Activated CD4-positive, CD25-positive, alpha-beta regulatory T cell (primary cell): ENCODE data around the gene NHSL1.

Experiments
- DNase-seq, 4 experiments: peaks; one replicate each; lab custom pipeline; 2025; lab: John Stamatoyannopoulos, UW

Gene NHSL1

DNA sequence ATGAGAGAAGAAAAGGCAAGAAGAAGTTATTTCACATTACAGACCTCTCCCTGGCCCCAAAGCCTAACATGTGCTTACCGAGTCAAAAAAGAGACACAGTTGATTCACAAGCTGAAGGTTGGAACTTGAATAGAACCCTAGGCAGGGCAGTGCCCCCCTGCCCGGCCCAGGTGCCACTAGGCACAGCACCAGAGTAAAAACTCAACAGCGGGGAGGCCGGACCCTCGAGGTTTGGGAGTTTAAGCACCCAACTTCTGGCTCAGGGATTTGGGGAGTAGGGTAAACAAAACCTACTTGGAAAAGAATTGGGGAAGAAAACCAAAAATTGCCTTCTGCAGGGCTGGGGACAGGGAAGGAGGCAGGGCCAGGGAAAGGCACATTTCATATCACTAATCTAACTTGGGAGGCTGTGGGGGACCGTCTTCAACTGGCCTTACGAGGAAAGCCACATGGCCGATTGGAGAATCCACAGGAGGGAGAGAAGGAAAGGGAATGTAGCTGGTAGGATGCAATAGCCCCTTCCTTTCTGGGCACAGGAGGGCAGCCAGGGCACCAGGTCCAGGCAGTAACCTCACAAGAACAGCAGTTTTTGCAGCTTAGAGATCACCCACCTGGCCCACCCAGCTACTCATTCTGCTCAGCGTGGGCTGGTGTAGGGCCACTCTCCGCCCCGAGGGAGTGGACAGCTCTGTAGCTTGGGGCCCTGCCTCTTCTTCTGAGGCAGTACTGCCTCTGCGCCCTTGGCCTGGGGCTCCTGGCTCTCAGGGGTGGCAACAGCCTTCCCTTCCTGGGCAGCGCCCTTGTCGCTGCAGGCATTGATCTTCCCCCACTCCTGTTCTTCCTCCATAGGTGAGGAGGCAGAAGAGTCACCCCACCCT is 97.1 kb downstream of the NHSL1 start:
- no peak for DNase-seq

DNA sequence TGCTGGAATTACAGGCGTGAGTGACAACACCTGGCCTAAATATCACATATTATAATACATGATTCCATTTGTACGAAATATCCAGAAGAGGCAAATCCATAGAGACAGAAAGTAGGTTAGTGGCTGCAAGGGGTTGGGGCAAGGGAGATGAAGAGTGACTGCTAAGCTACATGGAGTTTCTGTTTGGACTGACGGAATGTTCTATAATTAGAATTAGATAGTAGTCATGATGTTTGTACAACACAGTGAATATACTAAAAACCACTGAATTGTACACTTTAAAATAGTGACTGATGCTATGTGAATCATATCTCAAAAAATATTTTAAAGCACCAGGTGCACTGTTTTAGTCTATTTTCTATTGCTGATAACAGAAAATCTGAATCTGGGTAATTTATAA is 99.0 kb downstream of the NHSL1 start:
- DNase-seq, result no peak

- no peak for DNase-seq
Observed at GRCh38 chr6:138397128-138398122, 101.9 kb downstream of the NHSL1 start.

- no peak for DNase-seq
Observed at GRCh38 chr6:138396709-138397108, 102.6 kb downstream of the NHSL1 start.

GRCh38 chr6:138393871-138394783 is 105.2 kb downstream of the NHSL1 start:
- DNase-seq, result no peak

DNA sequence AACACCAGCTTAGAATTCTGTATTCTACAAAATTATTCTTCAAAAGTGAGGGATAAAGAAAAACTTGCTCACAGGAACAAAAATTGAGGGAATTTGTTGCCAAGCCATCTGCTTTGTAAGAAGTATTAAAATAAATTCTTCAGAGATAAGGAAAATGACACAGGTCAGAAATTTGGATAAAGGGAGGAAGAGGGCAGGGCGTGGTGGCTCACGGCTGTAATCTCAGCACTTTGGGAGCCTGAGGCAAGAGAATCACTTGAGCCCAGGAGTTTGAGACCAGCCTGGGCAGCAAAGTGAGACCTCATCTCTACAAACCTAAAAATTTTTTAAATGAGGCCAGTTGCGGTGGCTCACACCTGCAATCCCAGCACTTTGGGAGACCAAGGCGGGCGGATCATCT is 109.7 kb downstream of the NHSL1 start:
- no peak for DNase-seq

- DNase-seq, result no peak
Observed at GRCh38 chr6:138387577-138388368, 111.5 kb downstream of the NHSL1 start.

GRCh38 chr6:138386897-138387296 is 112.4 kb downstream of the NHSL1 start:
- no peak for DNase-seq

DNA sequence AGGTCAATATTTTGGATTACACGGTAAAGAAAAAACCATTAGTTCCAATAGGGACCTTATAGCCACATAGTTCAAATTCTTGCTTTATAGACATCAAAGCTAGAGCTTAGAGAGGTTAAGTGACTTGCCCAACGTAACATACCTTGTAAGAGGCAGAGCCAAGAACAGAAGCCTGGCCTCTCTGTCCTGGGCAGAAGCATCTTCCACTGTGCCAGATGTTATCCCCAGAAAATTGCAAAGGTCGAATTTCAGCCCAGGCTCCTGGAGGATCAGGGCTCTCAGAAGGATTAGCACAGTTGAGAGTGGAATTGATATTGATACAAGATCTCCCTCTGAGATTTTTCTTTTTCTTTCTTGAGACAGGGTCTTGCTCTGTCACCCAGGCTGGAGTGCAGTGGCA is 115.5 kb downstream of the NHSL1 start:
- DNase-seq, result no peak

- DNase-seq, result no peak
Observed at GRCh38 chr6:138382498-138383265, 116.6 kb downstream of the NHSL1 start.

- DNase-seq, result no peak
Observed at GRCh38 chr6:138378463-138378862, 120.8 kb downstream of the NHSL1 start.

- no peak for DNase-seq
Observed at GRCh38 chr6:138377844-138378243, 121.5 kb downstream of the NHSL1 start, which contains the start of gene SMIM28. TSS of gene SMIM28 (plus strand) at chr6:138377905. CDS start at chr6:138378073, 168 bp downstream.

- DNase-seq, result no peak
Observed at GRCh38 chr6:138377042-138377441, 122.3 kb downstream of the NHSL1 start.

DNA sequence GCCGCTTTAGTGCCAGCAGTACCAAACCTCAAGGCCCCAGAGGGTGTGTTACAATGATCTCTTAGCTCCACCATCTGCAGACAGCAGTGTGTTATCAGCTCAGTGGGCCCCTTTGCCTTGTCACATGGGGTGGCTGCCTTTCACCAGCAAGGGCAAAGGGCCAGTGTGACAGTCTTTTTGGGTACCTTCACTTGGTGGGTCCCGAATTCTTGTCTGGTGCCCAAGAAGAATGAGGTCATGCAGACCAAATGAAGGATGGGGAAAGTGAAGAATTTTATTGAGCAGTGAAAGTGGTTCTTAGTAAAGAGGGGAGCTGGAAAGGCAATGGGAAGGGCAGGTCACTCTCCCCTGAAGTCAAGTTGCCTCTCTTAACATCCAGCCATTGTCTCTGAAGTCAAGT is 124.5 kb downstream of the NHSL1 start:
- DNase-seq, result no peak

GRCh38 chr6:138374230-138374629 is 125.1 kb downstream of the NHSL1 start:
- DNase-seq, result no peak

GRCh38 chr6:138372711-138373463 is 126.4 kb downstream of the NHSL1 start:
- no peak for DNase-seq
